NOMO-1 treated with DMSO at 0.1 percent for 48 hours (cell line): ENCODE results near the gene EGFL7.
A peak's percentile ranks its signal among the peaks of the same experiment; 100 is the strongest.
"Not testable (repeated sequence)": the region's sequence is repeated elsewhere in the genome, so short reads cannot be mapped to it uniquely, and the experiment has no call there.

Source experiments
- DNase-seq: peaks from one replicate; lab custom pipeline; 2025; ENCODE audit not compliant: unreplicated experiment; lab: John Stamatoyannopoulos, UW

The EGFL7 gene

GRCh38 chr9:136624184-136624951, 38.3 kb upstream of the EGFL7 start:
- DNase-seq, result no peak

DNA sequence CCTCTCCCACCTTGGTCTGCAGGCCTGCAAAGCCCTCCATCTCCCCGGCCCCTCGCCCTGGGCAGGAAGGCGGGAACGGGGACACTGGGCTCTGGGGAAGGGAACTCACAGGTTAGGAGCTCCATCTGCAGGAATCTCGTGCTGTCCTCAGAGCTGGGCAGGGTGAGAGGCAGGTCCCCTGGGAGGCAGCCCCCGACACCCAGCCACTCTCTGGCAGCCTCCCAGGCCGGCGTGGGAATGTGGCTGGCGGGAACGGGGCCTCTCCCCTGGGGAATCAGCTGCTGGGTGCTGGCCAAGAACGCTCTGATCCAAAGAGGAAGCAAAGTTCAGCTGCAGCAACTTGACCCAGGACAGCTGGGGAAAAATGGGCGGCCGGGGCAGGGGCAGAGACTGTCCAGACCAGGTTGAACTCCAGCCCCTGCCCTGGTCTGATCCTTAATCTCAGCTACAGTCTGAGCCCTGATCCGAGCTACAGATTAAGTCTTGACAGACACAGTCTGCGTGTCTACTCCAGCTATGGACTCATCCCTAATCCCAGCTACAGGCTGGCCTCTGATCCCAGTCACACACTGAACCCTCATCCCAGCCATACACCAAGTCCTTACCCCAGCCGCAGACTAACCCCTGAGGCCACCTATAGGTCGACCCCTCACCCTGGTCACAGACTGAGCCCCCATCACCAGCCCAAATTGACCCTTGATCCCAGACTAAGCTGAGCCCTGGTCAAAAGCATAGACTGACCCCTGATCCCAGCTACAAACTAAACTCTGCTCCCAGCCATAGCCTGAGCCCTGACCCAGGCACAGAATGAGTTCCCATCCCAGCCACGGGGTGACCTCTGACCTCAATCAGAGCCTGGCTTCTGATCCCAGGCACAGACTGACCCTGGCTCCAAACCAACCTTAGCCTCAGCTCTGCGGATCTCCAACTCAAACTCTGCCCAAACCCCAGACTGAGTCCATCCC, 37.3 kb upstream of the EGFL7 start:
- no peak for DNase-seq

DNA sequence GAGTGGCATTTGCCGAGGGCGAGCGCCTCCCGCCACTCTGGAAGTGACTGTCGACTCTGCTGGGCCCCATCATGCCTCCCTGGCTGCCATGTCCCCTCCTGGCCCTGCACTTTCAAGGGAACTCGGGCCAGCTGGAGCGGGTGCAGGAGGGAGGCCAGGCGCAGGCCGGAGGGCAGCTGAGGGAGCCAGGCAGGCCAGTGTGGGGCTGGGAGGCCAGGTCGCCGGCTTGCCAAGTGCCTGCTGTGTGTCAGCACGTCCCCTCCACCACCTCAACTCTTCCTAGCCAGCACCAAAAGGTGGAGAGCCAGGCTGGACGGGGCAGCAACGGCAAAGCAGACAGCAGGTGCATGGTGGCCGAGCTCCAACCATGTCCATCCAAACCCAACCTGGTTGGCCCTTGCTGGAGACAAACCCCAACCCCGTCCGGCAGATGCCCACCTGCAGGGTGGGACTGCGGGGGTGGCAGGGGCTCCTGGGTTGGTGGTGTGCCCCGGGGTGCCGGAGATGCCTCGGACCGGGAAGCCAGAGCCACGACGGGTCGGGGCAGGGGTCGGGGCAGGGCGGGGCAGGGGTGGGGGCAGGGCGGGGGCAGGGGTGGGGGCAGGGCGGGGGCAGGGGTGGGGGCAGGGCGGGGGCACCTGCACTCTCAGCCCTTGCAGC, 36.5 kb upstream of the EGFL7 start:
- no peak for DNase-seq

GRCh38 chr9:136626740-136627642, 35.7 kb upstream of the EGFL7 start:
- no peak for DNase-seq

DNA sequence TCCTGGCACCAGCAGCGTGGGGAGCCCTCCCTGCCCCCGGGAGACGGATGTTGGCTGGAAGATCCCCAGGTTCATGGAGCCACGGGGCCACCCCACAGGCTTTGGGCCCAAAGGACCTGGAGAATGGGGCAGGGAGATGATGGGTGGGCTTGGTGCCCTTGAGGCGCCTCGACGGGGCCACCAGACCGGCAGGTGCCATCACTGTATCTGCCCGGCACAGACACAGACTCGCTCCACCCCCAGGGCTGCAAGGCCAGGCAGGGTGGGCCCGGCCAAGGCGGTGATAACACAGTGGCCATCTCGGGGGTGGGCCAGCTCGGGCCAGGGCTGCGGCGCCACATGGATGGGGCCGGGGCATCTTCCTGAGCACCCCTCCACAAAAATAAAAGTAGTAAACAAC, 35.0 kb upstream of the EGFL7 start:
- DNase-seq, result no peak

DNA sequence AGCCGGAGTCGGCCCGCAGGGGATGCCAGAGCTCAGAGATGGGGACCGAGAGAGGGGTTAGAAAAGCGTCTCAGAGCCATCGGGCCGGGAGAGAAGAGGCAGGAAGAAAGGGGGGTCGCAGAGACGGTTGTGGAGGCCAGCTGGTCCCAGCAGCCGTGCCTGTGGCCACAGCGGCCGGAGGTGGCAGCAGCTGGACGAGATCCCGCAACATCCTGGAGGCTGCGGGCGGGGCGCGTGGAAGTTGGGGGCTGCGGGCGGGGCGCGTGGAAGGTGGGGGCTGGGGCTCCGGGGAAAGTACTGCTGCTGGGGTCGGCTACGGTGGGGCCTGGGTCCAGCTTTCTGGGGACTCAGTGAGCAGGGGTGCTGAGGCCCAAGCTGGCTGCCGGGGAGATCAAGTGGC, 34.4 kb upstream of the EGFL7 start:
- no peak for DNase-seq

- DNase-seq, result no peak
Measured at GRCh38 chr9:136629001-136629878, 33.5 kb upstream of the EGFL7 start.

DNA sequence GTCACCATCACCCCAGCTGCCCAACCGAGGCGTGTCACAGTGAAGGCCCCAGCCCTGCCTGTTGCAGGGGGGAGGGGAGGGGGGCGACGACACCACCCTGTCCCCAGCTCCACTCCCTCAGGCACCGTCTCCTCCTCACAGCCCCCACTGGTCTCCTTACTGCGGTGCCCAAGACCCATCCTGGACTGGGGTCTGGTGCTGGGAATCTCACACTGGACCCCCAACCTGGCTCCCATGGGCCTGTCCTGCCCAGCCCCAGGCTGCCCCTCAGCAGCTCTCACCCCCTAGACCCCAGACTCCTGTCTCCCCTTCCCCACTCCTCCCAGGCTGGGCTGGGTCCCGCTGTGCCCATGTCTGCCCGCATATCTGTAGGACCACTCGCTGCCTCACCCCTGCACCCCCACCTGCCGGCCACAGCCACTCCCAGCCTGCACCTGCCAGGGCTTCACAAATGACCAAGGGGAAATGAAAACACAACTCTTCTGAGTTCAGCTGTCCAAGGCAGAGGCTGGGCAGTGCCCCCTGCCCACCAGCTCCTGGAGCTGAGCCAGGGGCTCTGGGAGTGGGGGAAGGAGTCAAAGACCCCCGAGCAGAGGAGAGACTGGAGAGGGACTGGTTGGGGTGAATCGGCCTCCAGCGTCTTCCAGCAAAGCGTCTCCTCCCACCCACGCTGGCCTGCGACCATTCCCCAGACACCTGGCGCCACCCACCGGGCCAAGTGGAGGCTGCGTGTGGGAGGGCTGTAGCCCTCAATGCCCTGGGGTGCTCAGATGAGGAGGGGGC, 32.6 kb upstream of the EGFL7 start:
- peak; percentile 67 for DNase-seq

GRCh38 chr9:136630662-136630992, 32.1 kb upstream of the EGFL7 start:
- DNase-seq, result no peak

- DNase-seq, result peak; percentile 81
Measured at GRCh38 chr9:136631038-136632000, 31.4 kb upstream of the EGFL7 start.

DNA sequence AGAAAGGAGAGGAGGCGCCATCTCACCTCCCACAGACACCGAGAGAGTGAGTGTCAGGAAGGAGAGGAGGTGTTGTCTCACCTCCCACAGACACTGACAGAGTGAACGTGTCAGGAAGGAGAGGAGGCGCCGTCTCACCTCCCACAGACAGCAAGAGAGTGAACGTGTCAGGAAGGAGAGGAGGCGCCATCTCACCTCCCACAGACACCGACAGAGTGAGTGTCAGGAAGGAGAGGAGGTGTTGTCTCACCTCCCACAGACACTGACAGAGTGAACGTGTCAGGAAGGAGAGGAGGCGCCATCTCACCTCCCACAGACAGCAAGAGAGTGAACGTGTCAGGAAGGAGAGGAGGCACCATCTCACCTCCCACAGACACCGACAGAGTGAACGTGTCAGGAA, 30.6 kb upstream of the EGFL7 start:
- not testable (repeated sequence) for DNase-seq

GRCh38 chr9:136632491-136633106, 30.1 kb upstream of the EGFL7 start:
- not testable (repeated sequence) for DNase-seq

- no peak for DNase-seq
Measured at GRCh38 chr9:136634904-136635303, 27.8 kb upstream of the EGFL7 start.

- DNase-seq, result no peak
Measured at GRCh38 chr9:136640171-136641111, 22.3 kb upstream of the EGFL7 start.

DNA sequence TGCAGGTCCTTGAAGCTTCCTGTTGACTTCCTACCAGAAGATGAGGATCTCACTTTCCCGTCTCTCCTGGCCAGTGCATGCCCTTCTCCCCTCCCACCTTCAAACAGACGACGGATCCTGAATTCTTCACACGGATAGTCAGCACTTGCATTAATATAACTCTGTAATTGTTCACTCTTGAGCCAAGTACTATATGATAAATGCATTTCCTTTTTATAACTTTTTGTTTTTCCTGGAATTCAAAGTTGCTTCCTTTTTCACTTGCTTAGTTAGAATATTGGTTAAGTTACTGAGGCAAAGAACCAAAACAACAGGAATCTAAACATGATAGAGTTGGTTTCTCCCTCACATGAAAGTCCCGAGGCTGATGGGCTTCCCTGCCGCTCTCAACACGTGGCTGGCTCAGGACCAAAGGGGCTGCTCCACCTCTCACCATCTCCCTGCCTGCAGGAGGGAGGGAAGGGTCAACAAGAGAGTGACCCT, 20.2 kb upstream of the EGFL7 start:
- no peak for DNase-seq
